HG02610 (cell line): ENCODE measurements around the gene SPDYE4.
"Not testable (repeated sequence)": the region's sequence is repeated elsewhere in the genome, so short reads cannot be mapped to it uniquely, and the experiment has no call there.

Source experiments
- ATAC-seq: cut with Tn5 transposase; IDR thresholded peaks from one replicate; pipeline ENCODE4 v1.9.1; 2021; ENCODE audit warnings: mild to moderate bottlenecking, moderate library complexity; ENCODE audit not compliant: unreplicated experiment

SPDYE4 gene

GRCh38 chr17:8758137-8758596 lies at the start of gene SPDYE4:
Gene SPDYE4, minus strand, starts transcription at chr17:8758546. Its CDS starts 164 bp downstream, at chr17:8758382.
- no peak for ATAC-seq

- peak; percentile 90 for ATAC-seq
Measured at GRCh38 chr17:8806926-8807550, 48.7 kb upstream of the SPDYE4 start.

- no peak for ATAC-seq
Measured at GRCh38 chr17:8806253-8806925, 48.0 kb upstream of the SPDYE4 start.

- not testable (repeated sequence) for ATAC-seq
Measured at GRCh38 chr17:8805396-8805795, 47.0 kb upstream of the SPDYE4 start.

- no peak for ATAC-seq
Measured at GRCh38 chr17:8803531-8804420, 45.4 kb upstream of the SPDYE4 start.

GRCh38 chr17:8801135-8801840 lies 42.9 kb upstream of the SPDYE4 start:
- no peak for ATAC-seq

- ATAC-seq, result no peak
Measured at GRCh38 chr17:8800656-8801055, 42.3 kb upstream of the SPDYE4 start.

GRCh38 chr17:8799570-8800212 lies 41.3 kb upstream of the SPDYE4 start:
- no peak for ATAC-seq

GRCh38 chr17:8798846-8799569 lies 40.7 kb upstream of the SPDYE4 start, which contains the start of gene MFSD6L:
Gene MFSD6L, minus strand, starts transcription at chr17:8799365. Its CDS starts 245 bp downstream, at chr17:8799120.
- no peak for ATAC-seq

GRCh38 chr17:8798176-8798845 lies 40.0 kb upstream of the SPDYE4 start:
- no peak for ATAC-seq

GRCh38 chr17:8797621-8798175 lies 39.4 kb upstream of the SPDYE4 start:
- ATAC-seq, result no peak

GRCh38 chr17:8794636-8795035 lies 36.3 kb upstream of the SPDYE4 start:
- no peak for ATAC-seq

GRCh38 chr17:8793649-8794048 lies 35.3 kb upstream of the SPDYE4 start:
- ATAC-seq, result no peak

- no peak for ATAC-seq
Measured at GRCh38 chr17:8792646-8793045, 34.3 kb upstream of the SPDYE4 start.

- no peak for ATAC-seq
Measured at GRCh38 chr17:8791910-8792270, 33.5 kb upstream of the SPDYE4 start.

- no peak for ATAC-seq
Measured at GRCh38 chr17:8791248-8791909, 33.0 kb upstream of the SPDYE4 start.

GRCh38 chr17:8789743-8790142 lies 31.4 kb upstream of the SPDYE4 start:
- no peak for ATAC-seq

- no peak for ATAC-seq
Measured at GRCh38 chr17:8788998-8789397, 30.7 kb upstream of the SPDYE4 start.
